Neural progenitor cell (in vitro differentiated cells): ENCODE results near the gene RAB40B.

Experiments
- CTCF ChIP-seq: fragments of 200-600 bp; sonication (generic); IDR thresholded peaks from 2 replicates; pipeline ENCODE4 v1.5.1; 2017; ENCODE audit warnings: antibody characterized with exemption, mild to moderate bottlenecking
- EZH2 ChIP-seq: fragments of 200-600 bp; sonication (generic); IDR thresholded peaks from 2 replicates; pipeline ENCODE4 v1.6.1; 2017; ENCODE audit warnings: antibody characterized with exemption, mild to moderate bottlenecking, moderate library complexity

GRCh38 chr17:82736511-82737185 lies 38.1 kb upstream of the RAB40B start:
- TF ChIP-seq CTCF (no peak), EZH2 (no peak)
